Caco-2 (cell line): ENCODE measurements around the gene IGSF22. TPM values are rescaled to one million over a fixed set of nuclear protein-coding genes. Genes with fewer than 3 reads are reported as not detected.
"Not testable (repeated sequence)": the region's sequence is repeated elsewhere in the genome, so short reads cannot be mapped to it uniquely, and the experiment has no call there.

Experiments
- BruUV-seq: library from RNA; stranded (reverse); fragments of 400-500 nt; replicated peaks from 2 replicates; lab custom pipeline; 2021; lab: Mats Ljungman, UMichigan
- CTCF ChIA-PET: fragments of 300-600 bp; sonication (Branson Sonifier 250); formaldehyde crosslinking; loops from one replicate; lab custom pipeline; 2022; ENCODE audit warnings: antibody characterized with exemption; lab: Charles Lee
- POLR2A ChIA-PET: fragments of 300-600 bp; sonication (Branson Sonifier 250); formaldehyde crosslinking; loops from one replicate; lab custom pipeline; 2022; ENCODE audit warnings: antibody characterized with exemption; lab: Charles Lee
- DNase-seq, 2 experiments: peaks; one replicate each; pipeline versions ENCODE4 v3.0.0 to v3.0.0-alpha.2; 2020 to 2022
- H3K27me3 ChIP-seq: replicated peaks from 2 replicates; pipeline ENCODE4 v1.6.0; 2011; ENCODE audit warnings: low read length; ENCODE audit not compliant: control insufficient read depth, insufficient read depth
- H3K36me3 ChIP-seq: 2 replicates; pipeline ENCODE4 v1.5.1; 2011; ENCODE audit warnings: low read length; ENCODE audit not compliant: control insufficient read depth, insufficient read depth
- H3K4me1 ChIP-seq: fragments of 250-450 bp; sonication (Bioruptor Pico); 2 replicates; pipeline ENCODE4 v1.5.1; 2020; ENCODE audit warnings: mild to moderate bottlenecking
- H3K4me3 ChIP-seq: 2 replicates; pipeline ENCODE4 v1.5.1; 2011; ENCODE audit warnings: low read depth, mild to moderate bottlenecking, control low read depth, low read length
- H3K9me3 ChIP-seq: fragments of 250-450 bp; sonication (Bioruptor Pico); 2 replicates; pipeline ENCODE4 v1.5.1; 2020; ENCODE audit warnings: mild to moderate bottlenecking, moderate library complexity
- H3K27ac Mint-ChIP-seq: one replicate; pipeline ENCODE4 v1.8.0; 2022; ENCODE audit warnings: mixed read lengths; ENCODE audit not compliant: unreplicated experiment
- H3K27me3 Mint-ChIP-seq: one replicate; pipeline ENCODE4 v1.8.0; 2022; ENCODE audit warnings: mixed read lengths; ENCODE audit not compliant: insufficient read depth, unreplicated experiment
- H3K36me3 Mint-ChIP-seq: one replicate; pipeline ENCODE4 v1.8.0; 2022; ENCODE audit warnings: mild to moderate bottlenecking, mixed read lengths; ENCODE audit not compliant: insufficient read depth, unreplicated experiment
- H3K4me1 Mint-ChIP-seq: one replicate; pipeline ENCODE4 v1.8.0; 2022; ENCODE audit warnings: low read depth, mixed read lengths; ENCODE audit not compliant: unreplicated experiment
- H3K4me3 Mint-ChIP-seq: one replicate; pipeline ENCODE4 v1.8.0; 2022; ENCODE audit warnings: mild to moderate bottlenecking, moderate library complexity, mixed read lengths; ENCODE audit not compliant: unreplicated experiment
- H3K9me3 Mint-ChIP-seq: one replicate; pipeline ENCODE4 v1.8.0; 2022; ENCODE audit warnings: mixed read lengths; ENCODE audit not compliant: unreplicated experiment
- intact Hi-C: fragments of 100-400 bp; cut with micrococcal nuclease; formaldehyde crosslinking; loops from one replicate; pipeline ENCODE4 v1.10.0; 2022; ENCODE audit not compliant: unreplicated experiment
- total RNA-seq: library from RNA; stranded (reverse); gene quantifications from 2 replicates; pipeline ENCODE4 v1.2.3, GENCODE V29; 2022
- TF ChIP-seq, protein P1 (sequence below), 2 experiments: fragments of 200-600 bp in 1 of 2; IDR thresholded peaks; 1 replicate in 1 of 2; 2 replicates in 1 of 2; pipeline versions ENCODE4 v1.5.1 to v1.8.0; 2011 to 2022; ENCODE audit warnings: antibody characterized with exemption in 1 of 2, control low read depth in 1 of 2, inconsistent platforms in 1 of 2, low read depth in 1 of 2, low read length in 1 of 2, mild to moderate bottlenecking in 1 of 2, moderate library complexity in 1 of 2; ENCODE audit not compliant: insufficient read depth in 1 of 2, severe bottlenecking in 1 of 2, unreplicated experiment in 1 of 2

The IGSF22 gene
- total RNA-seq, 1 experiment from 2014 or later, result not detected

DNA sequence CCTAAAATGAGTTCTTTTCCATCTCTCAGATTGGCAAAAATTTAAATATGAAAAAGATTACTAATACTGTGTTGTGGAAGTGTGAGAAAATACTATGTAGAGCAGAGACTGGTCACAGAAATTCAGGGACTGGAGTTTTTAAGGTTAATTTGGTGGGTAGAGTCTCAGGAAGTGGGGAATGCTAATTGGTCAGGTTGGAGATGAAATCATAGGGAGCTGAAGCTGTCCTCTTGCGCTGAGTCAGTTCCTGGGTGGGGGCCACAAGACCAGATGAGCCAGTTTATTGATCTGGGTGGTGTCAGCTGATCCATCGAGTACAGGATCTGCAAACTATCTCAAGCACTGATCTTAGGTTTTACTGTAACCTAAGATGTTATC, 56.8 kb downstream of the IGSF22 start:
- Mint-ChIP-seq H3K27me3 (no peaks in the 10 kb centered on the region), H3K36me3 (no peaks in the 10 kb centered on the region), H3K9me3 (no peaks in the 10 kb centered on the region), H3K4me1 (peaks cover 6% of the 10 kb centered on the region), H3K4me3 (no peak overlapping the region), H3K27ac (no peak overlapping the region)
- H3K36me3 ChIP-seq, result no peaks in the 10 kb centered on the region
- TF ChIP-seq, protein P1, sequence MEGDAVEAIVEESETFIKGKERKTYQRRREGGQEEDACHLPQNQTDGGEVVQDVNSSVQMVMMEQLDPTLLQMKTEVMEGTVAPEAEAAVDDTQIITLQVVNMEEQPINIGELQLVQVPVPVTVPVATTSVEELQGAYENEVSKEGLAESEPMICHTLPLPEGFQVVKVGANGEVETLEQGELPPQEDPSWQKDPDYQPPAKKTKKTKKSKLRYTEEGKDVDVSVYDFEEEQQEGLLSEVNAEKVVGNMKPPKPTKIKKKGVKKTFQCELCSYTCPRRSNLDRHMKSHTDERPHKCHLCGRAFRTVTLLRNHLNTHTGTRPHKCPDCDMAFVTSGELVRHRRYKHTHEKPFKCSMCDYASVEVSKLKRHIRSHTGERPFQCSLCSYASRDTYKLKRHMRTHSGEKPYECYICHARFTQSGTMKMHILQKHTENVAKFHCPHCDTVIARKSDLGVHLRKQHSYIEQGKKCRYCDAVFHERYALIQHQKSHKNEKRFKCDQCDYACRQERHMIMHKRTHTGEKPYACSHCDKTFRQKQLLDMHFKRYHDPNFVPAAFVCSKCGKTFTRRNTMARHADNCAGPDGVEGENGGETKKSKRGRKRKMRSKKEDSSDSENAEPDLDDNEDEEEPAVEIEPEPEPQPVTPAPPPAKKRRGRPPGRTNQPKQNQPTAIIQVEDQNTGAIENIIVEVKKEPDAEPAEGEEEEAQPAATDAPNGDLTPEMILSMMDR (IDR thresholded peaks at IDR 0.05; ENCODE audit: insufficient read depth in 1 of 2, low read depth in 1 of 2, low read length in 1 of 2, severe bottlenecking in 1 of 2, unreplicated experiment in 1 of 2), result no peak
- DNase-seq, result no peak
- no peaks in the 10 kb centered on the region for H3K9me3 ChIP-seq
- no peak overlapping the region for H3K4me3 ChIP-seq
- H3K4me1 ChIP-seq, result no peaks in the 10 kb centered on the region
- intact Hi-C loops, result no loop called here
- H3K27me3 ChIP-seq, result no peaks in the 10 kb centered on the region
- POLR2A ChIA-PET, result no interaction called here
- no TSS peak for BruUV-seq
- CTCF ChIA-PET, result no interaction called here

DNA sequence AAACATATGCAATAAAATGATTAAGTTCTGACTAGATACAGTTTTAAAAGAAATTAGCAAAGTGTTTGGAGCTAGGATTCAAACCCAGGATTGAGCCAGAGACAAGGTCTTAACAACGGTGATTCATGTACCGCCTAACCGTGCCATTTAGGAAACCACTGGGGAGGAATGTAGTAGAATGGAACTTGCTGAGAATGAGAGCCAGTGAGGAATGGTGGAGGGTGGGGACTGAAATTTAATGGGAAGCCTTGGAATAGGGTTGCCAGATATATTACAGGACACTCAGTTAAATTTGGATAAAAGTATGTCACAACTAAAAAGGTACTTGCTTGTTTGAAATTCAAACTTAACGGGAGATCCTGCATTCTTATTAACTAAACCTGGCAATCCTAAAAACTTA, 57.9 kb downstream of the IGSF22 start:
- no peak for DNase-seq
- no peaks in the 10 kb centered on the region for H3K36me3 ChIP-seq
- H3K4me3 Mint-ChIP-seq, result no peak overlapping the region
- no peaks in the 10 kb centered on the region for H3K27me3 Mint-ChIP-seq
- no peaks in the 10 kb centered on the region for H3K4me1 ChIP-seq
- no TSS peak for BruUV-seq
- CTCF ChIA-PET, result no interaction called here
- H3K27ac Mint-ChIP-seq, result no peak overlapping the region
- H3K9me3 ChIP-seq, result no peaks in the 10 kb centered on the region
- TF ChIP-seq, protein P1 (IDR thresholded peaks at IDR 0.05; ENCODE audit: insufficient read depth in 1 of 2, low read depth in 1 of 2, low read length in 1 of 2, severe bottlenecking in 1 of 2, unreplicated experiment in 1 of 2), result no peak
- H3K27me3 ChIP-seq, result no peaks in the 10 kb centered on the region
- peaks cover 6% of the 10 kb centered on the region for H3K4me1 Mint-ChIP-seq
- no peaks in the 10 kb centered on the region for H3K36me3 Mint-ChIP-seq
- H3K9me3 Mint-ChIP-seq, result no peaks in the 10 kb centered on the region
- no peak overlapping the region for H3K4me3 ChIP-seq
- POLR2A ChIA-PET, result no interaction called here
- intact Hi-C loops, result no loop called here

DNA sequence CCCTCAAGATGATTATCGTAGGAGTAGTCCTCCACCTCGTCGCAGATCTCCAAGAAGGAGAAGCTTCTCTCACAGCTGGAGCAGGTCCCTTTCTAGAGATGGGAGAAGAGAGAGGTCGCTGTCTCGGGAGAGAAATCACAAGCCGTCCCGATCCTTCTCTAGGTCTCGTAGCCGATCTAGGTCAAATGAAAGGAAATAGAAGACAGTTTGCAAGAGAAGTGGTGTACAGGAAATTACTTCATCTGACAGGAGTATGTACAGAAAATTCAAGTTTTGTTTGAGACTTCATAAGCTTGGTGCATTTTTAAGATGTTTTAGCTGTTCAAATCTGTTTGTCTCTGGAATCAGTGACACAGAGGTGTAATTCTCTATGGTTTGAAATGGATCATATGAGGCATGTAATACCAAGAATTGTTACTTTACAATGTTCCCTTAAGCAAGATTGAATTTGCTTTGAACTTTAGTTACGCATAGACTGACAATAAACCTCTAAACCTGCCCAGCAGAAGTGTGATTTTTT, 60.6 kb downstream of the IGSF22 start:
- H3K9me3 ChIP-seq, H3K27me3 ChIP-seq, H3K9me3 Mint-ChIP-seq, DNase-seq, H3K4me1 Mint-ChIP-seq, H3K4me3 ChIP-seq, CTCF ChIA-PET, H3K36me3 Mint-ChIP-seq, BruUV-seq, H3K4me1 ChIP-seq, intact Hi-C loops, H3K36me3 ChIP-seq, H3K4me3 Mint-ChIP-seq, H3K27me3 Mint-ChIP-seq, H3K27ac Mint-ChIP-seq: not testable (repeated sequence)
- POLR2A ChIA-PET, result interaction anchor here (0.7 kb wide), 1 partner anchor 86 kb away, joined by 3 read pairs; no protein-coding TSS in a partner anchor

DNA sequence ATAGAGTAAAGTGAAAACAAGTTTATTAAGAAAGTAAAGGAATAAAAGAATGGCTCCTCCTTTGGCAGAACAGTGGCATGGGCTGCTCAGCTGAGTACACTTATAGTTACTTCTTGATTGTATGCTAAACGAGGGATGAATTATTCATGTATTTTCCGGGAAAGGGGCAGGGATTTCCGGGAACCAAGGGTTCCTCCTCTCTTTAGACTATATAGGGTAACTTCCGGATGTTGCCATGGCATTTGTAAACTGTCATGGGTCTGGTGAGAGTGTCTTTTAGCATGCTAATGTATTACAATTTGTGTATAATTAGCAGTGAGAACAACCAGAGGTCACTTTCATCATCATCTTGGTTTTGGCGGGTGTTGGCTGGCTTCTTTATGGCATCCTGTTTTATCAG, 68.3 kb downstream of the IGSF22 start:
- CTCF ChIA-PET, result no interaction called here
- intact Hi-C loops, result no loop called here
- Histone ChIP-seq H3K4me1 (no peaks in the 10 kb centered on the region), H3K36me3 (no peaks in the 10 kb centered on the region), H3K4me3 (no peak overlapping the region), H3K9me3 (0 out of 2 replicates have a peak, but pooled peaks cover 5% of the 10 kb centered on the region), H3K27me3 (no peaks in the 10 kb centered on the region)
- Mint-ChIP-seq H3K9me3 (no peaks in the 10 kb centered on the region), H3K36me3 (no peaks in the 10 kb centered on the region), H3K4me3 (no peak overlapping the region), H3K27me3 (peaks cover 10% of the 10 kb centered on the region), H3K4me1 (no peaks in the 10 kb centered on the region), H3K27ac (no peak overlapping the region)
- no TSS peak for BruUV-seq
- POLR2A ChIA-PET, result no interaction called here
- TF ChIP-seq, protein P1 (IDR thresholded peaks at IDR 0.05; ENCODE audit: insufficient read depth in 1 of 2, low read depth in 1 of 2, low read length in 1 of 2, severe bottlenecking in 1 of 2, unreplicated experiment in 1 of 2), result no peak
- no peak for DNase-seq
